K562 (cell line): Measurements from ENCODE around the gene ZMYM4. TPM values are rescaled to one million over a fixed set of nuclear protein-coding genes. Genes with fewer than 3 reads are reported as not detected.

Source experiments
- ATAC-seq: fragments of 200-7000 bp; cut with Tn5 transposase; 3 replicates; pipeline ENCODE4 v1.9.1; 2020; ENCODE audit warnings: moderate library complexity
- BruUV-seq: library from RNA; stranded (reverse); fragments of 400-500 nt; replicated peaks from 2 replicates; lab custom pipeline; 2021; lab: Mats Ljungman, UMichigan
- CTCF ChIA-PET: fragments of 300-600 bp; formaldehyde crosslinking; extraction: SDS; loops from one replicate; lab custom pipeline; 2021; ENCODE audit warnings: low intra/inter-chr PET ratio; lab: Yijun Ruan, JAX
- POLR2A ChIA-PET: fragments of 300-600, 350-650 bp; sonication (Branson Sonifier 250); formaldehyde crosslinking; extraction: SDS; loops from one replicate; lab custom pipeline; 2021; ENCODE audit warnings: antibody characterized with exemption, inconsistent platforms; lab: Yijun Ruan, JAX
- DNase-seq, 4 experiments: peaks; one replicate each; pipeline versions ENCODE4 v3.0.0 to v3.0.0-alpha.2; 2011 to 2018; ENCODE audit warnings: low spot score in 3 of 4, mixed read lengths in 3 of 4; ENCODE audit errors: extremely low read depth in 1 of 4
- FAIRE-seq: peaks from 2 replicates; lab custom pipeline; 2011; peaks lifted over from hg19 to GRCh38; lab: Jason Lieb, UNC
- H2AFZ ChIP-seq: 2 replicates; pipeline ENCODE4 v1.6.0; 2011; ENCODE audit warnings: low read depth, low read length, control low read depth, inconsistent platforms
- H3K27ac ChIP-seq: fragments of 200-600 bp; 3 replicates; pipeline ENCODE4 v1.8.0; 2011; ENCODE audit warnings: low read depth, mild to moderate bottlenecking, control low read depth, inconsistent platforms, low read length, moderate library complexity, mixed read lengths; ENCODE audit errors: extremely low read depth
- H3K27me3 ChIP-seq, 2 experiments: fragments of 300-600 bp in 1 of 2; 2 replicates in 1 of 2; 3 replicates in 1 of 2; pipeline versions ENCODE4 v1.6.0 to v1.8.0; 2011; ENCODE audit warnings: inconsistent platforms in 2 of 2, low read length in 2 of 2, mild to moderate bottlenecking in 1 of 2, mixed read lengths in 1 of 2, moderate library complexity in 1 of 2; ENCODE audit not compliant: control insufficient read depth in 2 of 2, insufficient read depth in 2 of 2
- H3K36me3 ChIP-seq: fragments of 300-600 bp; 3 replicates; pipeline ENCODE4 v1.8.0; 2011; ENCODE audit warnings: mild to moderate bottlenecking, low read length, inconsistent platforms; ENCODE audit not compliant: control insufficient read depth, insufficient read depth
- H3K4me1 ChIP-seq, 2 experiments: fragments of 200-600 bp in 1 of 2; replicated peaks in 1 of 2; 2 replicates in 1 of 2; 3 replicates in 1 of 2; pipeline versions ENCODE4 v1.5.1 to v1.8.0; 2011; ENCODE audit warnings: inconsistent platforms in 2 of 2, low read length in 2 of 2, mild to moderate bottlenecking in 1 of 2, mixed read lengths in 1 of 2, moderate library complexity in 1 of 2; ENCODE audit not compliant: control insufficient read depth in 2 of 2, insufficient read depth in 2 of 2
- H3K4me2 ChIP-seq: 2 replicates; pipeline ENCODE4 v1.6.1; 2011; ENCODE audit warnings: low read length, control low read depth, inconsistent platforms, mixed read lengths; ENCODE audit not compliant: insufficient read depth
- H3K4me3 ChIP-seq: fragments of 200-600 bp; sonication (generic), shearing (Covaris generic); 2 replicates; pipeline ENCODE4 v1.5.1; 2016; ENCODE audit warnings: control low read depth, inconsistent platforms
- H3K79me2 ChIP-seq: fragments of 200-600 bp; 3 replicates; pipeline ENCODE4 v1.8.0; 2011; ENCODE audit warnings: low read length, inconsistent platforms; ENCODE audit not compliant: control insufficient read depth, insufficient read depth
- H3K9ac ChIP-seq, 2 experiments: 2 replicates each; pipeline versions ENCODE4 v1.6.0 to v1.6.1; 2011; ENCODE audit warnings: low read depth in 2 of 2, low read length in 2 of 2, control low read depth in 1 of 2, inconsistent platforms in 1 of 2, mild to moderate bottlenecking in 1 of 2, mixed read lengths in 1 of 2; ENCODE audit not compliant: insufficient read depth in 1 of 2
- H3K9me1 ChIP-seq: one replicate; pipeline ENCODE4 v1.6.0; 2011; ENCODE audit warnings: inconsistent platforms, mild to moderate bottlenecking, low read length, moderate library complexity; ENCODE audit not compliant: control insufficient read depth, insufficient read depth
- H3K9me3 ChIP-seq: replicated peaks from 2 replicates; pipeline ENCODE4 v1.5.1; 2011; ENCODE audit warnings: low read depth, low read length, inconsistent platforms; ENCODE audit not compliant: control insufficient read depth, insufficient read depth
- H4K20me1 ChIP-seq: replicated peaks from 2 replicates; pipeline ENCODE4 v1.6.1; 2011; ENCODE audit warnings: low read length, inconsistent platforms, mixed read lengths; ENCODE audit not compliant: control insufficient read depth, insufficient read depth
- CBX1 ChIP-seq: sonication (generic); IDR thresholded peaks from 2 replicates; pipeline ENCODE4 v1.6.1; 2016; ENCODE audit warnings: antibody characterized with exemption, low read depth, mild to moderate bottlenecking
- EHMT2 ChIP-seq: fragments of 450-650 bp; IDR thresholded peaks from 2 replicates; pipeline ENCODE4 v1.6.1; 2018; ENCODE audit warnings: antibody characterized with exemption
- OTX1 ChIP-seq: fragments of 450-650 bp; formaldehyde crosslinking; IDR thresholded peaks from 2 replicates; pipeline ENCODE4 v1.4.0; 2022; ENCODE audit warnings: mild to moderate bottlenecking
- PML ChIP-seq: IDR thresholded peaks from 2 replicates; pipeline ENCODE4 v1.6.1; 2012; ENCODE audit warnings: low read length, inconsistent platforms
- TAF1 ChIP-seq: IDR thresholded peaks from 2 replicates; pipeline ENCODE4 v1.6.1; 2011; ENCODE audit warnings: mild to moderate bottlenecking, low read length, moderate library complexity; ENCODE audit not compliant: insufficient read depth, control insufficient read depth, severe bottlenecking; ENCODE audit errors: extremely low read depth
- ZNF197 ChIP-seq: fragments of 200-800 bp; sonication (Bioruptor generic); IDR thresholded peaks from 2 replicates; pipeline ENCODE4 v1.6.1; 2016; ENCODE audit warnings: low read depth, missing genetic modification characterization, missing compliant biosample characterization
- WGBS: fragments of 100-300 bp; shearing (Covaris generic); methylation state at CpG from one replicate; pipeline ENCODE4 v1.1.6; 2016; ENCODE audit warnings: low coverage, mixed read lengths; ENCODE audit not compliant: insufficient coverage; ENCODE audit errors: missing lambda C conversion rate; 5-methylcytosine and 5-hydroxymethylcytosine counted together
- in situ Hi-C: fragments of 300-500 bp; cut with MboI; formaldehyde crosslinking; loops from 4 replicates; pipeline ENCODE4 v1.15.0; 2018; ENCODE audit warnings: inconsistent platforms, mixed read lengths
- intact Hi-C: fragments of 100-400 bp; cut with micrococcal nuclease; formaldehyde crosslinking; loops from 2 replicates; pipeline ENCODE4 v1.14.2; 2022
- polyA plus RNA-seq, 8 experiments: library from polyadenylated mRNA; depleted of rRNA in 4 of 8; stranded (reverse) in 5 of 8; unstranded in 3 of 8; fragments of >200 nt; fragmentation: Nextera tagmentation in 2 of 8; fragmentation: Illumina TruSeq in 1 of 8; extraction: Ambion mirVana in 2 of 8; extraction: Trizol in 1 of 8; gene quantifications; 2 replicates each; pipeline versions ENCODE4 v1.2.1 to v1.2.3, GENCODE V29; 2011 to 2014; ENCODE audit warnings: inconsistent platforms in 1 of 8, missing spikeins in 1 of 8
- total RNA-seq, 7 experiments: library from RNA; depleted of rRNA in 6 of 7; stranded (reverse); fragments of >200 nt in 6 of 7; fragmentation: Illumina TruSeq in 2 of 7; extraction: Trizol in 2 of 7; gene quantifications; 2 replicates each; pipeline versions ENCODE4 v1.2.1 to v1.2.3, GENCODE V29; 2011 to 2021; ENCODE audit warnings: low replicate concordance in 1 of 7
- TF ChIP-seq, protein P1 (sequence below): sonication (generic); formaldehyde crosslinking; IDR thresholded peaks from 2 replicates; pipeline ENCODE4 v1.8.0; 2023; ENCODE audit warnings: missing genetic modification reagents, mild to moderate bottlenecking, borderline replicate concordance
- TF ChIP-seq, protein P2 (sequence below): sonication (generic); formaldehyde crosslinking; IDR thresholded peaks from 2 replicates; pipeline ENCODE4 v1.8.0; 2022; ENCODE audit warnings: mild to moderate bottlenecking, missing genetic modification reagents
- TF ChIP-seq, protein P3 (sequence below): fragments of 200-800 bp; sonication (Bioruptor generic); IDR thresholded peaks from 2 replicates; pipeline ENCODE4 v1.6.1; 2017; ENCODE audit warnings: missing genetic modification characterization, missing compliant biosample characterization

The ZMYM4 gene
- total and polyA plus RNA-seq, 9 of the 15 experiments (the other 6 are each of a cell fraction or from before 2014, with no cell fraction given), result 15.2 to 77.2 (median 63.3) TPM

DNA sequence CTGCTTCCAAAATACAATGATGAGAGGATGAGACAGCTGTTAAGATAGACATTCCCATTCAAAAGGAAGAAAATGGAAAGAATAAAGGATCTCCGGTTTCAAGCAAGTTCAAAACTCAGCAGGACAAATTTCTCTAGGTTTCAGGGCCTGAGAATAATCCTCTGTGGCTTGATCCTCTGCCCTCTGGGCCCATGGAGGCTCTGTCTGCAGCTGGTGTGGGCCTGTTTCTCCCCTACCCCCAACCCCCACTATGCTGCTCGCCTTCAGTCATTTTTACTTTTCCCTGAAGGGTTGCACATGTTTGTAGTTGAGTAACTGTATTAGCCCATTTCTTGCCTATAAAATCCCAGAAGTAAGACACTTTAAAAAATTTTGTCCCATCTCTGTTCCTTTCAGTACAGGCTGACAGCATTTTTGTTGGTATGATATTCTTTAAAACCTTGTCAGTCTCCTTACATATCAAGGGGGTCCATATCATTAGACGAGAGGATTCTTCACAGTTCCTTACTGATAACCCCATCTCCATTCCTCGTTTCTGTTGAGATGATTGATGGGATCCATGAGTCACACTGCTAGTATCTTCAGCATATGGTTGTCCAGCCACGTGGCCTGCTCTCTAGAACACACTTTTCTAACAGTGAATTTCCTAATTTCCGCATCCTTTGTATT, 10.5 kb downstream of the ZMYM4 start:
- H3K27me3 ChIP-seq, result no peaks in the 10 kb centered on the region; a peak in 1 of 5 replicates
- in situ Hi-C loops, result no loop called here
- no peaks in the 10 kb centered on the region for H3K9me1 ChIP-seq
- ChIA-PET POLR2A (interaction anchor here (1.4 to 1.9 kb wide), 4 partner anchors 9 to 86 kb away, joined by 4 to 6 read pairs (median 4); partner anchors contain the start of gene SFPQ), CTCF (no interaction called here)
- peak; percentile 95 for FAIRE-seq
- intact Hi-C loops, result no loop called here
- peak overlapping the region; percentile 17; the same call in 1 of the 2 replicates for H3K4me2 ChIP-seq
- DNase-seq, result peak; percentile 75 to 96 (median 82)
- no peaks in the 10 kb centered on the region for H4K20me1 ChIP-seq
- peak; percentile 89 for ATAC-seq
- peak overlapping the region; percentile 81 for H3K27ac ChIP-seq
- H3K4me1 ChIP-seq, result peaks cover 19 to 25% of the 10 kb centered on the region in 2 experiments; a peak in 4 of 5 replicates
- TSS peak; percentile 22 for BruUV-seq
- H3K4me3 ChIP-seq, result no peak overlapping the region
- H2AFZ ChIP-seq, result peak overlapping the region; percentile 64
- peaks cover 85% of the 10 kb centered on the region for H3K79me2 ChIP-seq
- 5% methylated on average over 6 of the region's 6 CpGs for WGBS
- peaks cover 12% of the 10 kb centered on the region for H3K9me3 ChIP-seq
- peak overlapping the region; percentile 21 to 58; a peak in 3 of 4 replicates for H3K9ac ChIP-seq
- H3K36me3 ChIP-seq, result peaks cover 35% of the 10 kb centered on the region
- TF ChIP-seq TAF1, result no peak
- no peak for TF ChIP-seq EHMT2
- TF ChIP-seq ZNF197, result no peak
- peak; percentile 82 for TF ChIP-seq PML
- TF ChIP-seq, protein P1, sequence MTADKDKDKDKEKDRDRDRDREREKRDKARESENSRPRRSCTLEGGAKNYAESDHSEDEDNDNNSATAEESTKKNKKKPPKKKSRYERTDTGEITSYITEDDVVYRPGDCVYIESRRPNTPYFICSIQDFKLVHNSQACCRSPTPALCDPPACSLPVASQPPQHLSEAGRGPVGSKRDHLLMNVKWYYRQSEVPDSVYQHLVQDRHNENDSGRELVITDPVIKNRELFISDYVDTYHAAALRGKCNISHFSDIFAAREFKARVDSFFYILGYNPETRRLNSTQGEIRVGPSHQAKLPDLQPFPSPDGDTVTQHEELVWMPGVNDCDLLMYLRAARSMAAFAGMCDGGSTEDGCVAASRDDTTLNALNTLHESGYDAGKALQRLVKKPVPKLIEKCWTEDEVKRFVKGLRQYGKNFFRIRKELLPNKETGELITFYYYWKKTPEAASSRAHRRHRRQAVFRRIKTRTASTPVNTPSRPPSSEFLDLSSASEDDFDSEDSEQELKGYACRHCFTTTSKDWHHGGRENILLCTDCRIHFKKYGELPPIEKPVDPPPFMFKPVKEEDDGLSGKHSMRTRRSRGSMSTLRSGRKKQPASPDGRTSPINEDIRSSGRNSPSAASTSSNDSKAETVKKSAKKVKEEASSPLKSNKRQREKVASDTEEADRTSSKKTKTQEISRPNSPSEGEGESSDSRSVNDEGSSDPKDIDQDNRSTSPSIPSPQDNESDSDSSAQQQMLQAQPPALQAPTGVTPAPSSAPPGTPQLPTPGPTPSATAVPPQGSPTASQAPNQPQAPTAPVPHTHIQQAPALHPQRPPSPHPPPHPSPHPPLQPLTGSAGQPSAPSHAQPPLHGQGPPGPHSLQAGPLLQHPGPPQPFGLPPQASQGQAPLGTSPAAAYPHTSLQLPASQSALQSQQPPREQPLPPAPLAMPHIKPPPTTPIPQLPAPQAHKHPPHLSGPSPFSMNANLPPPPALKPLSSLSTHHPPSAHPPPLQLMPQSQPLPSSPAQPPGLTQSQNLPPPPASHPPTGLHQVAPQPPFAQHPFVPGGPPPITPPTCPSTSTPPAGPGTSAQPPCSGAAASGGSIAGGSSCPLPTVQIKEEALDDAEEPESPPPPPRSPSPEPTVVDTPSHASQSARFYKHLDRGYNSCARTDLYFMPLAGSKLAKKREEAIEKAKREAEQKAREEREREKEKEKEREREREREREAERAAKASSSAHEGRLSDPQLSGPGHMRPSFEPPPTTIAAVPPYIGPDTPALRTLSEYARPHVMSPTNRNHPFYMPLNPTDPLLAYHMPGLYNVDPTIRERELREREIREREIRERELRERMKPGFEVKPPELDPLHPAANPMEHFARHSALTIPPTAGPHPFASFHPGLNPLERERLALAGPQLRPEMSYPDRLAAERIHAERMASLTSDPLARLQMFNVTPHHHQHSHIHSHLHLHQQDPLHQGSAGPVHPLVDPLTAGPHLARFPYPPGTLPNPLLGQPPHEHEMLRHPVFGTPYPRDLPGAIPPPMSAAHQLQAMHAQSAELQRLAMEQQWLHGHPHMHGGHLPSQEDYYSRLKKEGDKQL (CRISPR knock-in tag), result no peak
- TF ChIP-seq, protein P2, sequence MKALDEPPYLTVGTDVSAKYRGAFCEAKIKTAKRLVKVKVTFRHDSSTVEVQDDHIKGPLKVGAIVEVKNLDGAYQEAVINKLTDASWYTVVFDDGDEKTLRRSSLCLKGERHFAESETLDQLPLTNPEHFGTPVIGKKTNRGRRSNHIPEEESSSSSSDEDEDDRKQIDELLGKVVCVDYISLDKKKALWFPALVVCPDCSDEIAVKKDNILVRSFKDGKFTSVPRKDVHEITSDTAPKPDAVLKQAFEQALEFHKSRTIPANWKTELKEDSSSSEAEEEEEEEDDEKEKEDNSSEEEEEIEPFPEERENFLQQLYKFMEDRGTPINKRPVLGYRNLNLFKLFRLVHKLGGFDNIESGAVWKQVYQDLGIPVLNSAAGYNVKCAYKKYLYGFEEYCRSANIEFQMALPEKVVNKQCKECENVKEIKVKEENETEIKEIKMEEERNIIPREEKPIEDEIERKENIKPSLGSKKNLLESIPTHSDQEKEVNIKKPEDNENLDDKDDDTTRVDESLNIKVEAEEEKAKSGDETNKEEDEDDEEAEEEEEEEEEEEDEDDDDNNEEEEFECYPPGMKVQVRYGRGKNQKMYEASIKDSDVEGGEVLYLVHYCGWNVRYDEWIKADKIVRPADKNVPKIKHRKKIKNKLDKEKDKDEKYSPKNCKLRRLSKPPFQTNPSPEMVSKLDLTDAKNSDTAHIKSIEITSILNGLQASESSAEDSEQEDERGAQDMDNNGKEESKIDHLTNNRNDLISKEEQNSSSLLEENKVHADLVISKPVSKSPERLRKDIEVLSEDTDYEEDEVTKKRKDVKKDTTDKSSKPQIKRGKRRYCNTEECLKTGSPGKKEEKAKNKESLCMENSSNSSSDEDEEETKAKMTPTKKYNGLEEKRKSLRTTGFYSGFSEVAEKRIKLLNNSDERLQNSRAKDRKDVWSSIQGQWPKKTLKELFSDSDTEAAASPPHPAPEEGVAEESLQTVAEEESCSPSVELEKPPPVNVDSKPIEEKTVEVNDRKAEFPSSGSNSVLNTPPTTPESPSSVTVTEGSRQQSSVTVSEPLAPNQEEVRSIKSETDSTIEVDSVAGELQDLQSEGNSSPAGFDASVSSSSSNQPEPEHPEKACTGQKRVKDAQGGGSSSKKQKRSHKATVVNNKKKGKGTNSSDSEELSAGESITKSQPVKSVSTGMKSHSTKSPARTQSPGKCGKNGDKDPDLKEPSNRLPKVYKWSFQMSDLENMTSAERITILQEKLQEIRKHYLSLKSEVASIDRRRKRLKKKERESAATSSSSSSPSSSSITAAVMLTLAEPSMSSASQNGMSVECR, result no peak
- TF ChIP-seq, protein P3, sequence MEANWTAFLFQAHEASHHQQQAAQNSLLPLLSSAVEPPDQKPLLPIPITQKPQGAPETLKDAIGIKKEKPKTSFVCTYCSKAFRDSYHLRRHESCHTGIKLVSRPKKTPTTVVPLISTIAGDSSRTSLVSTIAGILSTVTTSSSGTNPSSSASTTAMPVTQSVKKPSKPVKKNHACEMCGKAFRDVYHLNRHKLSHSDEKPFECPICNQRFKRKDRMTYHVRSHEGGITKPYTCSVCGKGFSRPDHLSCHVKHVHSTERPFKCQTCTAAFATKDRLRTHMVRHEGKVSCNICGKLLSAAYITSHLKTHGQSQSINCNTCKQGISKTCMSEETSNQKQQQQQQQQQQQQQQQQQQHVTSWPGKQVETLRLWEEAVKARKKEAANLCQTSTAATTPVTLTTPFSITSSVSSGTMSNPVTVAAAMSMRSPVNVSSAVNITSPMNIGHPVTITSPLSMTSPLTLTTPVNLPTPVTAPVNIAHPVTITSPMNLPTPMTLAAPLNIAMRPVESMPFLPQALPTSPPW, result peak; percentile 43
- TF ChIP-seq CBX1, result no peak
- TF ChIP-seq OTX1 (CRISPR knock-in tag), result 0 out of 2 replicates have a peak, but pooled peaks have one; percentile 32
